H1 (cell line): ENCODE results near the gene RPL31. TPM values are rescaled to one million over a fixed set of nuclear protein-coding genes. Genes with fewer than 3 reads are reported as not detected.

Source experiments
- CTCF ChIA-PET: fragments of 300-600 bp; sonication (Branson Sonifier 250); formaldehyde crosslinking; loops from one replicate; lab custom pipeline; 2021; ENCODE audit not compliant: partially characterized antibody; lab: Charles Lee
- POLR2A ChIA-PET: fragments of 300-600 bp; sonication (Branson Sonifier 250); formaldehyde crosslinking; loops from one replicate; lab custom pipeline; 2021; ENCODE audit warnings: inconsistent platforms; ENCODE audit not compliant: partially characterized antibody; lab: Charles Lee
- DNase-seq, 2 experiments: peaks; one replicate each; pipeline versions ENCODE4 v3.0.0 to v3.0.0-alpha.2; 2010 to 2022; ENCODE audit warnings: low spot score in 2 of 2, low read depth in 1 of 2, mixed read lengths in 1 of 2
- FAIRE-seq: peaks from 2 replicates; lab custom pipeline; 2011; peaks lifted over from hg19 to GRCh38; lab: Jason Lieb, UNC
- H2AFZ ChIP-seq: 2 replicates; pipeline ENCODE4 v1.8.1; 2012; ENCODE audit warnings: low read length, inconsistent platforms
- H2AK5ac ChIP-seq: 2 replicates; pipeline ENCODE4 v1.6.1; 2013; ENCODE audit warnings: low read depth, low read length
- H2BK120ac ChIP-seq: replicated peaks from 2 replicates; pipeline ENCODE3; 2013; ENCODE audit warnings: low read depth, low read length, inconsistent platforms
- H2BK12ac ChIP-seq: 2 replicates; pipeline ENCODE4 v1.6.1; 2013; ENCODE audit warnings: low read depth, low read length
- H2BK15ac ChIP-seq: 2 replicates; pipeline ENCODE4 v1.6.1; 2013; ENCODE audit warnings: low read length
- H2BK20ac ChIP-seq: 2 replicates; pipeline ENCODE4 v1.6.1; 2013; ENCODE audit warnings: low read length
- H2BK5ac ChIP-seq: 2 replicates; pipeline ENCODE4 v1.6.1; 2013; ENCODE audit warnings: low read depth, low read length
- H3K14ac ChIP-seq: 2 replicates; pipeline ENCODE4 v1.6.1; 2013; ENCODE audit warnings: inconsistent platforms; ENCODE audit not compliant: insufficient read length
- H3K18ac ChIP-seq: 2 replicates; pipeline ENCODE4 v1.6.1; 2013; ENCODE audit warnings: low read length; ENCODE audit errors: extremely low read depth
- H3K23ac ChIP-seq: 2 replicates; pipeline ENCODE4 v1.6.1; 2013; ENCODE audit warnings: inconsistent platforms; ENCODE audit not compliant: insufficient read length
- H3K23me2 ChIP-seq: 2 replicates; pipeline ENCODE4 v1.6.1; 2013; ENCODE audit warnings: low read depth, low read length
- H3K27ac ChIP-seq: 2 replicates; pipeline ENCODE4 v1.6.1; 2011; ENCODE audit warnings: low read depth, low read length, inconsistent platforms
- H3K27me3 ChIP-seq, 4 experiments: replicated peaks in 1 of 4; 1 replicate in 1 of 4; 2 replicates in 3 of 4; pipeline versions ENCODE4 v1.6.1 to v1.8.1; 2011 to 2013; ENCODE audit warnings: low read length in 3 of 4, mild to moderate bottlenecking in 3 of 4, inconsistent platforms in 2 of 4, mixed read lengths in 2 of 4, moderate library complexity in 1 of 4; ENCODE audit not compliant: control insufficient read depth in 3 of 4, insufficient read depth in 3 of 4; ENCODE audit errors: extremely low read depth in 1 of 4
- H3K36me3 ChIP-seq, 4 experiments: 2 replicates each; pipeline versions ENCODE4 v1.6.1 to v1.8.1; 2011 to 2013; ENCODE audit warnings: mild to moderate bottlenecking in 4 of 4, low read length in 3 of 4, moderate library complexity in 2 of 4, control low read depth in 1 of 4, inconsistent platforms in 1 of 4; ENCODE audit not compliant: insufficient read depth in 4 of 4, control insufficient read depth in 2 of 4
- H3K4ac ChIP-seq: replicated peaks from 2 replicates; pipeline ENCODE3; 2013; ENCODE audit warnings: low read length, low read depth, mixed read lengths, inconsistent platforms; ENCODE audit not compliant: insufficient read length
- H3K4me1 ChIP-seq, 4 experiments: replicated peaks in 1 of 4; 1 replicate in 1 of 4; 2 replicates in 3 of 4; pipeline versions ENCODE4 v1.6.1 to v1.8.1; 2011 to 2013; ENCODE audit warnings: low read length in 3 of 4, inconsistent platforms in 2 of 4, mixed read lengths in 1 of 4; ENCODE audit not compliant: insufficient read depth in 4 of 4, control insufficient read depth in 3 of 4
- H3K4me2 ChIP-seq, 2 experiments: 2 replicates each; pipeline versions ENCODE4 v1.6.1 to v1.8.1; 2011 to 2013; ENCODE audit warnings: low read depth in 2 of 2, low read length in 2 of 2, control low read depth in 1 of 2, inconsistent platforms in 1 of 2, mild to moderate bottlenecking in 1 of 2; ENCODE audit not compliant: insufficient read depth in 1 of 2
- H3K4me3 ChIP-seq, 4 experiments: fragments of 200-600, 300-600 bp in 1 of 4; sonication (generic), shearing (Covaris generic), sonication (Bioruptor Twin) in 1 of 4; 2 replicates each; pipeline versions ENCODE4 v1.5.1 to v1.8.1; 2011 to 2016; ENCODE audit warnings: low read length in 4 of 4, low read depth in 3 of 4, control low read depth in 2 of 4, inconsistent platforms in 2 of 4, mild to moderate bottlenecking in 2 of 4, mixed read lengths in 1 of 4, moderate library complexity in 1 of 4; ENCODE audit not compliant: insufficient read depth in 2 of 4; ENCODE audit errors: extremely low read depth in 1 of 4
- H3K56ac ChIP-seq: replicated peaks from 2 replicates; pipeline ENCODE3; 2013; ENCODE audit warnings: low read depth, mild to moderate bottlenecking, mixed read lengths, low read length, inconsistent platforms; ENCODE audit not compliant: insufficient read length
- H3K79me1 ChIP-seq: 2 replicates; pipeline ENCODE4 v1.6.1; 2013; ENCODE audit warnings: low read depth, low read length, control low read depth
- H3K79me2 ChIP-seq, 2 experiments: 2 replicates each; pipeline versions ENCODE4 v1.6.1 to v1.8.1; 2012 to 2013; ENCODE audit warnings: low read length in 2 of 2, mild to moderate bottlenecking in 2 of 2, inconsistent platforms in 1 of 2; ENCODE audit not compliant: insufficient read depth in 2 of 2, control insufficient read depth in 1 of 2
- H3K9ac ChIP-seq, 4 experiments: replicated peaks in 1 of 4; 1 replicate in 1 of 4; 2 replicates in 3 of 4; pipeline versions ENCODE4 v1.6.1 to v1.8.1; 2011 to 2013; ENCODE audit warnings: low read depth in 3 of 4, low read length in 3 of 4, control low read depth in 2 of 4, mild to moderate bottlenecking in 2 of 4, moderate library complexity in 2 of 4, inconsistent platforms in 1 of 4; ENCODE audit errors: extremely low read depth in 1 of 4
- H3K9me3 ChIP-seq, 2 experiments: 2 replicates each; pipeline versions ENCODE4 v1.6.1 to v1.8.1; 2012 to 2013; ENCODE audit warnings: mild to moderate bottlenecking in 2 of 2, moderate library complexity in 2 of 2, control low read depth in 1 of 2, inconsistent platforms in 1 of 2, low read depth in 1 of 2, low read length in 1 of 2, mixed read lengths in 1 of 2; ENCODE audit not compliant: insufficient read depth in 2 of 2
- H4K20me1 ChIP-seq, 2 experiments: replicated peaks in 1 of 2; 2 replicates each; pipeline versions ENCODE3 to v1.8.1; 2011 to 2013; ENCODE audit warnings: inconsistent platforms in 2 of 2, low read length in 2 of 2, mild to moderate bottlenecking in 1 of 2; ENCODE audit not compliant: insufficient read depth in 2 of 2, control insufficient read depth in 1 of 2
- H4K5ac ChIP-seq: 2 replicates; pipeline ENCODE4 v1.6.1; 2013; ENCODE audit warnings: low read length, low read depth, mixed read lengths, inconsistent platforms; ENCODE audit not compliant: insufficient read length
- H4K8ac ChIP-seq: 2 replicates; pipeline ENCODE4 v1.8.0; 2013; ENCODE audit warnings: mild to moderate bottlenecking, moderate library complexity, low read length, inconsistent platforms; ENCODE audit not compliant: insufficient read depth; ENCODE audit errors: extremely low read depth
- H4K91ac ChIP-seq: replicated peaks from 2 replicates; pipeline ENCODE3; 2013; ENCODE audit warnings: low read length, mixed read lengths, inconsistent platforms; ENCODE audit not compliant: insufficient read length
- CBX8 ChIP-seq: fragments of 300-800, 300-1000 bp; sonication (generic); IDR thresholded peaks from 2 replicates; pipeline ENCODE4 v1.7.1; 2016; ENCODE audit warnings: low read depth, low read length, borderline replicate concordance
- CEBPB ChIP-seq: IDR thresholded peaks from 2 replicates; pipeline ENCODE4 v1.6.1; 2012; ENCODE audit warnings: low read depth, low read length
- CREB1 ChIP-seq: IDR thresholded peaks from 2 replicates; pipeline ENCODE4 v1.6.1; 2012; ENCODE audit warnings: inconsistent platforms
- FOSL1 ChIP-seq: IDR thresholded peaks from 2 replicates; pipeline ENCODE4 v1.6.1; 2011; ENCODE audit warnings: mild to moderate bottlenecking, low read depth, low read length, moderate library complexity; ENCODE audit not compliant: insufficient read depth
- KDM5A ChIP-seq: fragments of 200-600 bp; IDR thresholded peaks from 2 replicates; pipeline ENCODE4 v1.7.1; 2012; ENCODE audit warnings: mild to moderate bottlenecking, low read length, inconsistent platforms, mixed read lengths
- RXRA ChIP-seq: IDR thresholded peaks from 2 replicates; pipeline ENCODE4 v1.6.1; 2011; ENCODE audit warnings: low read depth, mild to moderate bottlenecking, low read length, moderate library complexity; ENCODE audit not compliant: insufficient read depth
- SIRT6 ChIP-seq: IDR thresholded peaks from one replicate; pipeline ENCODE4 v1.7.1; 2012; ENCODE audit warnings: low read length, inconsistent platforms
- SP4 ChIP-seq: IDR thresholded peaks from 2 replicates; pipeline ENCODE4 v1.6.1; 2012; ENCODE audit warnings: low read length, inconsistent platforms
- WGBS, 2 experiments: shearing (Covaris generic) in 1 of 2; methylation state at CpG; one replicate each; pipeline versions ENCODE4 v1.1.6 to v1.1.7; 2013 to 2015; ENCODE audit warnings: low lambda C conversion rate in 2 of 2, mixed read lengths in 2 of 2, inconsistent platforms in 1 of 2, low coverage in 1 of 2, missing lambda C conversion rate in 1 of 2; ENCODE audit not compliant: insufficient replicate concordance in 2 of 2, insufficient coverage in 1 of 2, insufficient read length in 1 of 2; ENCODE audit errors: extremely low coverage in 1 of 2, missing lambda C conversion rate in 1 of 2; 5-methylcytosine and 5-hydroxymethylcytosine counted together
- polyA plus RNA-seq, 7 experiments: library from polyadenylated mRNA; depleted of rRNA in 3 of 7; stranded (reverse) in 5 of 7; unstranded in 2 of 7; fragments of >200 nt in 5 of 7; fragments of 200-250 nt in 2 of 7; gene quantifications; 1 replicate in 5 of 7; 2 replicates in 1 of 7; 4 replicates in 1 of 7; pipeline versions ENCODE4 v1.2.1 to v1.2.3, GENCODE V29; 2011 to 2013; ENCODE audit warnings: missing spikeins in 2 of 7, mixed read lengths in 2 of 7
- total RNA-seq: library from RNA; stranded (reverse); fragmentation: NEBNext Ultra II Directional; extraction: Animal tissue kit (Norgen Biotek cat#: 25700); gene quantifications from 2 replicates; pipeline ENCODE4 v1.2.1, GENCODE V29; 2021

The RPL31 gene
- total and polyA plus RNA-seq, 2 of the 8 experiments (the other 6 are each of a cell fraction or from before 2014, with no cell fraction given) = 1,463 to 1,722 TPM

- Histone ChIP-seq H2AK5ac (no peak overlapping the region), H3K4ac (no peak overlapping the region), H3K27ac (no peak overlapping the region), H3K79me2 (no peaks in the 10 kb centered on the region), H4K5ac (no peak overlapping the region), H2BK12ac (no peak overlapping the region), H4K20me1 (no peaks in the 10 kb centered on the region), H2BK15ac (no peak overlapping the region), H3K27me3 (no peaks in the 10 kb centered on the region), H2BK120ac (no peak overlapping the region), H3K9me3 (no peaks in the 10 kb centered on the region), H3K36me3 (peaks cover 0 to 8% (median 3%) of the 10 kb centered on the region in 4 experiments; a peak in 3 of 8 replicates), H2AFZ (no peak overlapping the region), H3K18ac (no peak overlapping the region), H3K23me2 (no peaks in the 10 kb centered on the region), H3K79me1 (no peaks in the 10 kb centered on the region), H2BK5ac (no peak overlapping the region), H4K8ac (no peak overlapping the region), H3K14ac (no peak overlapping the region), H3K9ac (no peak overlapping the region), H4K91ac (no peak overlapping the region), H3K23ac (no peak overlapping the region), H3K4me1 (peaks cover 0 to 7% (median 1%) of the 10 kb centered on the region in 4 experiments; a peak in 4 of 7 replicates), H3K4me2 (no peak overlapping the region), H3K56ac (no peak overlapping the region), H2BK20ac (no peak overlapping the region), H3K4me3 (no peak overlapping the region)
- ChIA-PET POLR2A (interaction anchor here (0.9 to 2.2 kb wide), 2 partner anchors 40 to 45 kb away, joined by 3 to 11 read pairs; partner anchors contain the start of gene RPL31), CTCF (interaction anchor here (0.7 to 5.0 kb wide), 4 partner anchors 9 to 105 kb away, joined by 3 to 31 read pairs (median 4); no protein-coding TSS in a partner anchor)
- FAIRE-seq (no peak), DNase-seq (no peak)
- WGBS, 2 experiments = 93% methylated on average over 6 of the region's 6 CpGs; no CpG with 5 or more reads in 1 of the 2 experiments
- TF ChIP-seq CEBPB (no peak), CREB1 (no peak), SP4 (no peak), FOSL1 (no peak), KDM5A (no peak), SIRT6 (no peak), RXRA (no peak), CBX8 (no peak)
These were observed 45.7 kb downstream of the RPL31 start for GRCh38 chr2:101047774-101048173.
